Common myeloid progenitor, CD34-positive (primary cell): ENCODE measurements around the gene SLC1A2.

ENCODE experiments used
- CTCF ChIA-PET: fragments of 350-600 bp; sonication (Branson Sonifier 250); formaldehyde crosslinking; loops from one replicate; lab custom pipeline; 2021; ENCODE audit warnings: antibody characterized with exemption; lab: Charles Lee
- POLR2A ChIA-PET: fragments of 350-600 bp; sonication (Branson Sonifier 250); formaldehyde crosslinking; loops from one replicate; lab custom pipeline; 2021; ENCODE audit warnings: antibody characterized with exemption; lab: Charles Lee
- DNase-seq, 3 donors: peaks; one replicate each; pipeline versions ENCODE4 v3.0.0 to v3.0.0-alpha.2; 2013
- H3K27ac ChIP-seq, 2 experiments: 1 replicate in 1 of 2; 2 replicates in 1 of 2; pipeline ENCODE4 v1.7.0; 2013; ENCODE audit warnings: inconsistent platforms in 2 of 2, low read length in 2 of 2, mild to moderate bottlenecking in 2 of 2, low read depth in 1 of 2, moderate library complexity in 1 of 2; ENCODE audit not compliant: severe bottlenecking in 2 of 2, insufficient read depth in 1 of 2, poor library complexity in 1 of 2
- H3K27me3 ChIP-seq, 5 experiments: replicated peaks in 2 of 5; 1 replicate in 3 of 5; 2 replicates in 2 of 5; pipeline versions ENCODE4 v1.6.1 to v1.7.0; 2013; ENCODE audit warnings: low read length in 4 of 5, mild to moderate bottlenecking in 2 of 5, moderate library complexity in 2 of 5, inconsistent platforms in 1 of 5; ENCODE audit not compliant: insufficient read depth in 5 of 5, control insufficient read depth in 4 of 5
- H3K36me3 ChIP-seq, 4 experiments: 1 replicate in 2 of 4; 2 replicates in 2 of 4; pipeline versions ENCODE4 v1.6.1 to v1.7.0; 2013; ENCODE audit warnings: low read length in 3 of 4, control low read depth in 1 of 4, mild to moderate bottlenecking in 1 of 4; ENCODE audit not compliant: control insufficient read depth in 4 of 4, insufficient read depth in 4 of 4
- H3K4me1 ChIP-seq, 4 experiments: 1 replicate in 3 of 4; 2 replicates in 1 of 4; pipeline versions ENCODE4 v1.6.1 to v1.7.1; 2013; ENCODE audit warnings: low read length in 3 of 4, mild to moderate bottlenecking in 3 of 4, control low read depth in 1 of 4, inconsistent platforms in 1 of 4, moderate library complexity in 1 of 4; ENCODE audit not compliant: control insufficient read depth in 4 of 4, insufficient read depth in 4 of 4; ENCODE audit errors: control extremely low read depth in 1 of 4
- H3K4me3 ChIP-seq, 7 experiments: 1 replicate in 4 of 7; 2 replicates in 3 of 7; pipeline versions ENCODE4 v1.5.1 to v1.7.0; 2013; ENCODE audit warnings: mild to moderate bottlenecking in 7 of 7, low read length in 6 of 7, moderate library complexity in 6 of 7, inconsistent platforms in 2 of 7, low read depth in 2 of 7, control low read depth in 1 of 7; ENCODE audit not compliant: insufficient read depth in 4 of 7, control insufficient read depth in 1 of 7; ENCODE audit errors: extremely low read depth in 1 of 7
- H3K9me3 ChIP-seq, 5 experiments: 1 replicate in 4 of 5; 2 replicates in 1 of 5; pipeline versions ENCODE4 v1.6.1 to v1.7.1; 2013; ENCODE audit warnings: low read length in 4 of 5, mild to moderate bottlenecking in 2 of 5, inconsistent platforms in 1 of 5, low read depth in 1 of 5, moderate library complexity in 1 of 5; ENCODE audit not compliant: control insufficient read depth in 4 of 5, insufficient read depth in 2 of 5; ENCODE audit errors: control extremely low read depth in 1 of 5
- WGBS: methylation state at CpG from one replicate; pipeline ENCODE4 v1.1.5; 2013; ENCODE audit not compliant: insufficient coverage; 5-methylcytosine and 5-hydroxymethylcytosine counted together

SLC1A2 gene

DNA sequence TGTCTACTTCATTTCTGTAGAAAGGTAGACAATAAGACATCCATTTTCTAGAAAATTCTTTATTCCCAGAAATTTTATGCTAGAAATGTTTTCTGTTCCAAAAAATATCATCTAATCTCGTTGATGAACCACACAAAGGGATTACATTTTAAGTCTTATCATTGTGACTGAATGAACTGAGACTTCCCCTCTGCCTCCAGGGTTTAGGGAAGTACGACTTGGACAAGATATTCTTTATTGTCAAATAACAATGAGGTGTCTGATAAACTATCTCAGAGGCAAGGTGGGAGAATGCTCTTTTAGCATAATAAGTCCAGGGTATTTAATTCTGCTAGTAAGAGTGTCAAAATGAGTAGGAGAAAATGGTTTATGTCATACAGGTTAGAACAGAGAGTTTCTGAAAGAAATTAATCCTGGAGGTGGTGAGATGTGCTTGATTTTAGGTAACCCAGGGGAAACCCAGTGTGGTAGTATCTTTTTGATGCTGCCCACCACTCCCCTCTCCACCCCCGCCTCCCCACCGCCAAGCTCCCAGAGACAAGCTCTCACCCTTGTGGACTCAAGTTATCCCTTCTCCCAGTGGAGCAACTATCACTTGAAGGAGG lies 179.8 kb downstream of the SLC1A2 start:
- 88% methylated on average over 2 of the region's 4 CpGs for WGBS

GRCh38 chr11:35238882-35239281 lies 180.5 kb downstream of the SLC1A2 start:
- CTCF ChIA-PET, result interaction anchor here (0.9 to 1.5 kb wide), 4 partner anchors 8 to 48 kb away, joined by 3 to 4 read pairs (median 3); no protein-coding TSS in a partner anchor
- POLR2A ChIA-PET, result interaction anchor here (0.9 kb wide), 1 partner anchor 8 kb away, joined by 3 read pairs; no protein-coding TSS in a partner anchor
- Histone ChIP-seq H3K27me3 (no peaks in the 10 kb centered on the region), H3K36me3 (no peaks in the 10 kb centered on the region), H3K27ac (no peak overlapping the region), H3K4me1 (peaks cover 6 to 14% (median 11%) of the 10 kb centered on the region in 4 experiments), H3K9me3 (peaks cover 0 to 2% (median 0%) of the 10 kb centered on the region in 5 experiments), H3K4me3 (no peak overlapping the region)
- no peak for DNase-seq
- WGBS, result no CpG with 5 or more reads among the region's 1 CpG

More for the DNA sequence above, 179.8 kb downstream of the SLC1A2 start:
- H3K4me1 ChIP-seq, result peaks cover 6 to 14% (median 11%) of the 10 kb centered on the region in 4 experiments
- no peak overlapping the region for H3K27ac ChIP-seq
- no peaks in the 10 kb centered on the region for H3K27me3 ChIP-seq
- DNase-seq, result peak in 2 of 3 donors; percentile 47 to 53
- no peak overlapping the region for H3K4me3 ChIP-seq
- H3K9me3 ChIP-seq, result peaks cover 0 to 2% (median 0%) of the 10 kb centered on the region in 5 experiments
- ChIA-PET POLR2A (interaction anchor here (0.9 kb wide), 1 partner anchor 9 kb away, joined by 3 read pairs; no protein-coding TSS in a partner anchor), CTCF (interaction anchor here (0.9 to 1.5 kb wide), 4 partner anchors 7 to 49 kb away, joined by 3 to 4 read pairs (median 3); no protein-coding TSS in a partner anchor)
- no peaks in the 10 kb centered on the region for H3K36me3 ChIP-seq

GRCh38 chr11:35237860-35238715 lies 181.3 kb downstream of the SLC1A2 start:
- Histone ChIP-seq H3K4me1 (peaks cover 6 to 14% (median 11%) of the 10 kb centered on the region in 4 experiments), H3K4me3 (no peak overlapping the region), H3K27ac (no peak overlapping the region), H3K27me3 (no peaks in the 10 kb centered on the region), H3K9me3 (peaks cover 0 to 6% (median 4%) of the 10 kb centered on the region in 5 experiments), H3K36me3 (no peaks in the 10 kb centered on the region)
- ChIA-PET POLR2A (no interaction called here), CTCF (interaction anchor here (0.6 to 4.1 kb wide), 9 partner anchors 8 to 246 kb away, joined by 3 to 19 read pairs (median 3); no protein-coding TSS in a partner anchor)
- WGBS, result 82% methylated on average over 11 of the region's 15 CpGs
- peak; percentile 53 to 56 (median 54) for DNase-seq

- Histone ChIP-seq H3K9me3 (peaks cover 0 to 6% (median 4%) of the 10 kb centered on the region in 5 experiments), H3K4me3 (no peak overlapping the region), H3K27me3 (no peaks in the 10 kb centered on the region), H3K36me3 (peaks cover 0 to 4% (median 0%) of the 10 kb centered on the region in 4 experiments), H3K27ac (no peak overlapping the region), H3K4me1 (peaks cover 6 to 14% (median 11%) of the 10 kb centered on the region in 4 experiments)
- WGBS, result no CpG with 5 or more reads among the region's 1 CpG
- CTCF ChIA-PET, result interaction anchor here (0.7 to 4.1 kb wide), 6 partner anchors 9 to 245 kb away, joined by 3 to 19 read pairs (median 3); no protein-coding TSS in a partner anchor
- no peak for DNase-seq
- POLR2A ChIA-PET, result no interaction called here
Measured at GRCh38 chr11:35237351-35237750, 182.0 kb downstream of the SLC1A2 start.

- Histone ChIP-seq H3K27me3 (no peaks in the 10 kb centered on the region), H3K27ac (no peak overlapping the region), H3K4me1 (peaks cover 6 to 14% (median 11%) of the 10 kb centered on the region in 4 experiments), H3K4me3 (no peak overlapping the region), H3K9me3 (peaks cover 0 to 6% (median 4%) of the 10 kb centered on the region in 5 experiments), H3K36me3 (peaks cover 0 to 7% (median 3%) of the 10 kb centered on the region in 4 experiments)
- CTCF ChIA-PET, result interaction anchor here (1.4 to 4.1 kb wide), 3 partner anchors 10 to 71 kb away, joined by 3 to 19 read pairs (median 4); no protein-coding TSS in a partner anchor
- POLR2A ChIA-PET, result no interaction called here
- WGBS, result 89% methylated on average over 1 of the region's 5 CpGs
- DNase-seq, result peak in 1 of 3 donors; percentile 9
Measured at GRCh38 chr11:35236667-35237003, 182.7 kb downstream of the SLC1A2 start.

DNA sequence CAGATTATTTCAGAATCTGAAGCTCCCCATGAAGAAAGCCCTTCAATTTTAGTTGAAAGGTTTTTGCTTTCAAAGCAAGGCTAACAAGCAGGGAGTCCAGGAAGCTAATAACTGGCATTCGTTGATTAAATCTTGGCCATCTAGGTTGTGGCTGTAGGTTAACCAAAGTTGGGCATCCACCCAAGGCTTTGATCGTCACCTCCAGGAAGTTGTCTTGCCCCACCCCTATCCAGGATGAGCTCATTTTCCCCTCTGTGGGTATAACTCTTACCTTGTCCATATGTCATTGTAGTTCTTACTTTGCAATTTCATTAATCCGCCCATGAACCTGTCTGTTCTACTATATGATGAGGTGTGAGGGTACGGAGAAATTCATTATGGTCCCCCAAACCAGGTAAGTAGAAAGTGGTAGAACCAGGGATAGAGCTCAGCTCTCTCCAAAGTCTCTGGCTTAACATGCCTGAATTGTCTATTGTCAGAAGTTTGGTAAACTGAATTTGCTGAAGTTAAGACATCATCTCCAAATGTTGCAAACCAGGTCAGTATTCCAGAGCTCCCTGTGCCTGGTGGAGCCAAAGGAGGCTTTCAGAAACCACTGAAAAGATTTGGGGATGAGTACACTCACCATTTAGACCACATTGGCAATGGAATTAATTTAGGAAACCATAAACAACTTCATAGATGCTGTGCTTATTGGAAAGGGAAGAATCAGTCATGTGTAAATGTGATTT lies 183.3 kb downstream of the SLC1A2 start:
- peaks cover 0 to 8% (median 4%) of the 10 kb centered on the region in 5 experiments for H3K9me3 ChIP-seq
- DNase-seq, result peak; percentile 48 to 83 (median 82)
- H3K4me3 ChIP-seq, result no peak overlapping the region
- no peak overlapping the region for H3K27ac ChIP-seq
- H3K27me3 ChIP-seq, result no peaks in the 10 kb centered on the region
- peaks cover 6 to 14% (median 11%) of the 10 kb centered on the region in 4 experiments for H3K4me1 ChIP-seq
- ChIA-PET POLR2A (interaction anchor here (0.6 kb wide), 1 partner anchor 147 kb away, joined by 7 read pairs; no protein-coding TSS in a partner anchor), CTCF (interaction anchor here (1.4 to 4.1 kb wide), 3 partner anchors 10 to 72 kb away, joined by 3 to 19 read pairs (median 4); no protein-coding TSS in a partner anchor)
- peaks cover 0 to 12% (median 8%) of the 10 kb centered on the region in 4 experiments for H3K36me3 ChIP-seq
- WGBS, result 56% methylated on average over 2 of the region's 4 CpGs
